HG03575 (cell line): ENCODE data around the gene ALDH18A1.
"Not testable (repeated sequence)": the region's sequence is repeated elsewhere in the genome, so short reads cannot be mapped to it uniquely, and the experiment has no call there.

Source experiments
- ATAC-seq: cut with Tn5 transposase; IDR thresholded peaks from one replicate; pipeline ENCODE4 v1.9.1; 2021; ENCODE audit not compliant: unreplicated experiment, insufficient number of reproducible peaks, low FRiP score; ENCODE audit errors: extremely low read depth

Gene ALDH18A1

DNA sequence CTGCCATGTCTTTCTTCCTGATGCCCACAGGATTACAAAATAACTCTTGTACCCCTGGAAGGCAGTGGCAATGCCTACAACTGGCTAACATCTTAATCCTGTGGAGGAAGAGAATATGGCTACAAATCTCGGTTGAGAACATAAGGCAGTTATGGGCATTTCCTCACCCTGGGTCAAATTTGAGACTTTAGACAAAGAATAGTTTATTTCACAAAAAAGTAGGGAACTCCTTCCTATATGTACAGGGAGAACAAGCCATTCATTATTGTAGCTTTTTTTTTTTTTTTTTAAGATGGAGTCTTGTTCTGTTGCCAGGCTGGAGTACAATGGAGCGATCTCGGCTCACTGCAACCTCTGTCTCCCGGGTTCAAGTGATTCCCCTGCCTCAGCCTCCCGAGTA is 2.6 kb downstream of the ALDH18A1 start:
- ATAC-seq: no peak

DNA sequence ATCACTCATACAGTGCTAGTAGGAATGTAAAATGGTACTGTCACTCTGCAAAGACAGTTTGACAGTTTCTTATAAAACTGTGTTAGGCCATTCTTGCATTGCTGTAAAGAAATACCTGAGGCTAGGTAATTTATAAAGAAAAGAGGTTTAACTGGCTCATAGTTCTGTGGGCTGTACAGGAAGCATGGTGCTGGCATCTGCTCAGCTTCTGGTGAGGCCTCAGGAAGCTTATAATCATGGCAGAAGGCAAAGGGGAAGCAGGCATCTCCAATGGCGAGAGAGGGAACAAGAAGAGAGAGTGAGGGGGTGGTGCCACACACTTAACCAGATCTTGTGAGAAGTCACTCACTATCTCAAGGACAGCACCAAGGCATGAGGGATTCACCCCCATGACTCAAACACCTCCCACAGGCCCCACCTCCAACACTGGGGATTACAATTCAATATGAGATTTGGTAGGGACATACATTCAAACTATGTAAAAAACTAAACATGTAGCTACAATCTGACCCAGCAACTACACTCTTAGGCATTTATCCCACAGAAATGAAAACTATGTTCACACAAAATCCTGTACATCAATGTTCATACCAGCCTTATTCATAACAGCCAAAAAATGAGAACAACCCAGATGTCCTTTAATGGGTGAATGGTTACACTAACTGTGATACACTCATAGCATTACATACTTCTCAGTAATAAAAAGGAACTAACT is 5.0 kb downstream of the ALDH18A1 start:
- no peak for ATAC-seq

DNA sequence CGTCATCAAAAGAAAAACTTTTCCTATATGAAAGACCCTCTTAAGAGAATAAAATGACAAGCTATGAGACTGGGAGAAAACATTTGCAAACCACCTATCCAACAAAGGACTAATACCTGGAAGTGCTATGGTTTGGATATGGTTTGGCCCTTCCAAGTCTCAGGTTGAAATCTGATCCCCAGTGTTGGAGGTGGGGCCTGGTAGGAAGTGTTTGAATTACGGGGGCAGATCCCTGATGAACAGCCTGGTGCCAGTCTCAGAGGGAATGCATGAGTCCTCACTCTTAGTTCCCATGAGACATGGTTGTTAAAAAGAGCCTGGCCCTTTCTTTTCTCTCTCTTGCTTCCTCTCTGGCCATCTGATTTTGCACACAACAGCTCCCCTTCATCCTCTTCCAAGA is 6.3 kb downstream of the ALDH18A1 start:
- ATAC-seq: no peak

DNA sequence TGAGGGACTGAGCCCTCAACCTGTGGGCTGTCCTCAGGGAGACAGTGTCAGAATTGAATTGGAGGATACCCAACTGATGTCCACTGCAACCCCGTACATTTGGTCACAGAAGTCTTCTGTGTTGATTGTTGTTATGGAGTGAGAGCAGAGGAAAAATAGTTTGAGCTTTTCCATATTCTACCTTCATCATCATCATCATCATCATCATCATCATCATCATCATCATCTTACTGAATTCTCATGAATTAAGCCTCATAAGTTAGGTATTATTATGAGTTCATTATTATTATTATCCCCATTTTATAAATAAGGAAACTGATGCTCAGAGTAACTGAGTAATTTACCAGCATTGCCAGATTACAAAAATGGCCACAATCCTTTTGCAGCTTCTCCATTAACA is 8.4 kb downstream of the ALDH18A1 start:
- no peak for ATAC-seq

DNA sequence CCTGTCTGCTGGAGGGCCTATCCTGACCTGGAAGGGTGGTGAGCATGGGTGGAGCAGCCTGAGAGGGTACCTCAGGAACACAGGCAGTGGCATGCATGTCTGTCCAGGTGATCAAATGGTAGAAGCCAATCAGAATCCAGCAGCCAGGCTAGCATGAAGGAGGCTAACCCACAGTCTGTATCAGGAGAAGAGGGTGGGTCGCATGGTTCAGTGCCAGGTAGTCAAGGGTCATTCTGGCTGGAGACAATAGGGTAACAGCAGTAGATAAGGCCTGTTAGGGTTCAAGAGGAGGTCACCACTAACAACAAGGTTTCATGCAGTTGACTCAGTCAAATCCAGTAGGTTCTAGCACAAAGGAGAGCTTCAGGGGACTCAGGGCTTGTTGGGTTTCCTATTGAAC is 10.4 kb downstream of the ALDH18A1 start:
- no peak for ATAC-seq

DNA sequence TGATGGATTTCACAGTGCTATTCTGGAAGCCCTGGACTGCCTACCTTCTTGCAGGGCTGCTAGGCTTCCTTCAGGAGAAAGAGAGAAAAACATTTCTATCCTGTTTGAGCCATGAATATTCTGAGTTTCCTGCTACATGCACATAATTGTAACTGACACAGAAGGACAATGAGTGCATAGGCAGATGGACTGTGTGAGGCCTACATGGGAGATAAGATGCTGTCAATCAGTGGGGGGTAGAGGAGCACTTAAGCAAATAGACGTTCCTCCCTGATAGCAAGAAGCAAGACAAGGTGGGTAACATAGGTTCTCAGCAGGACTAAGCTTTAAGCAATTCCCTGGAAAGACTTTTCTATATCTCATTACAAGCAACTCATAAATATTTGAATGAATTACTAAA is 11.6 kb downstream of the ALDH18A1 start:
- ATAC-seq: no peak

DNA sequence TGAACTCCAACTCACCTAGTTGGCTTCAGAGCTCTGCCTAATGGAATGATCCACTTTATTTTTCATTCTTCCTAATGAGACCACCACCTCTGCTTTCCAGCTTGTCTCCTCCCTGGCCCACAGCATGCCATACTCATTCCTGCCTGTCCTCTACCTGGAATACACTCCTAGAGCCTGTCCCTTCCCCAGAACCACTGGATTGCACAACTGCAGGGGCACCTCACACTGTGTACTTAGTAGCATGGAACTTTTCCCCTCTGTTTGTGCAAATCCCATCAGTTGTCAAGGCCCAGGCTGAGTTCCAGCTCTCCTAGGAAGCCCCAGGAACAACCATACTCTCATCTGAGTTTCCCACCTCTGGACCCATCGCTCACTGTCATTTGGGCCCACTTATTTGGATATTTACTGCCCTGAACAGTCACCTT is 15.6 kb downstream of the ALDH18A1 start:
- no peak for ATAC-seq

DNA sequence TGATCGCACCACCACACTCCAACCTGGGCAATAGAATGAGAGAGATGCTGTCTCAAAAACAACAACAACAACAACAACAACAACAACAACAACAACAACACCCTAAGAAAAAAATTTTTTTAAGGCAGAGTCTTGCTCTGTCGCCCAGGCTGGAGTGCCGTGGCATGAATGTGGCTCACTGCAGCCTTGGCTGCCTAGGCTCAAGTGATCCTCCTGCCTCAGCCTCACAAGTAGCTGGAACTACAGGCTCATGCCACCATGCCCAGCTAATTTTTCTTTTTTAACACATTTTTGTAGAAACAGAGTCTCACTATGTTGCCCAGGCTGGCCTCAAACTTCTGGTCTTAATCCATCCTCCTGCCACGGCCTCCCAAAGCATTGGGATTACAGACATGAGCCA is 18.6 kb downstream of the ALDH18A1 start:
- no peak for ATAC-seq

DNA sequence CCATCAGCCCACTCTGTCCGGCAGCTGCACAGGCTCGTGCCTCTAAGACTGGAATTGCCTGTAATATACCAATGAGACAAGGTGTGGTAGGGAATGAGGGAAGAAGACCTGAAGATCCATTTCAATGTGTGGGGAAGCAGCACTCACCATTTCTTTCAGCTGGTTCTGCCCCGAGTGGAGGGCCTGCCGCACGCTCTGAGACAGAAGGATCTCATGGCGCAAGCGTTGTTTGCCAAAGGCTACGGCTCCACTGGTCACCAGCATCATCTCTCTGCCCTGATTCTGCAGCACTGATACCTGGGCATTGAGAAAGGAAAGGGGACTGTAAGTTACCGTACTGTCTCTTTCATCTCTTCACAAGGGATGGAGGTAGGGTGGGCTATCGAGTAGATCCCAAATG is 19.4 kb downstream of the ALDH18A1 start:
- no peak for ATAC-seq

DNA sequence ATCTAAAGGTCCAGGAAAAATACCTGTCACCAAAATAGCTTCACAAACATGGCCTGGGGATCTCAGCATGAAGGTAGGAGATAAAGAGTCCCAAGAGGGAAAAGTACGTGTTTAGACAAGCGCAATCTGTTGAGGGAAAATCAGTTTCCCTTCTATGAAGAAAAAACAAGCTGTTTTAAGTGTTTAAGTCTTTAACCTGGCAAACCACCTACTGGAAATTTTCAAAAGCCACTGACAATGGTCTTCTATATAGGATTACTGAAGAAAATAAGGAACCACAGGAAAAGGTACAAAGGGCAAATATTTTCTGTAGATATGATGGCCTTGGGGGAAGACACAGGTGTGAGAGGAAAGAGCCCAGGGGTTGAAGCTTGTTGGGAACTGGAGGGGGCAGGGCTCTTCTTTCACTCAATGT is 21.2 kb downstream of the ALDH18A1 start:
- ATAC-seq: no peak

DNA sequence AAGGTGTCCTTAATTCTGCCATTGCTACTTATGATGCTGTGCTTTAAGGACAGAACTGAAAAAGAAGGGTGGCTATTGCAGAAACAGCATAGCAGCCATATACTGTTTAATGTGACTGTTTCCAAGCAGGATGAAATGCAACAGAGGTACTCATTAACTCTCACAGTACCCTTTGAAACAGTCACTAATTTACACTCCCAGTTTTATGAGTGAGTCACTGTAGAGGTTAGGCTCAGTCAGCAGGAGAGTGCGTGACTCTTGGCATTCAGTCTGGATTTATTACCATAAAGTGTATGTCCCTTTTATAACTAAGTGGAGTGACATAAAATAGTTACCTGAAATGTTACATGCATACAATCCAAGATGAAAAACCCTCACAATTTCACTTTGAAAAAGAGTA is 27.7 kb downstream of the ALDH18A1 start:
- ATAC-seq: no peak

DNA sequence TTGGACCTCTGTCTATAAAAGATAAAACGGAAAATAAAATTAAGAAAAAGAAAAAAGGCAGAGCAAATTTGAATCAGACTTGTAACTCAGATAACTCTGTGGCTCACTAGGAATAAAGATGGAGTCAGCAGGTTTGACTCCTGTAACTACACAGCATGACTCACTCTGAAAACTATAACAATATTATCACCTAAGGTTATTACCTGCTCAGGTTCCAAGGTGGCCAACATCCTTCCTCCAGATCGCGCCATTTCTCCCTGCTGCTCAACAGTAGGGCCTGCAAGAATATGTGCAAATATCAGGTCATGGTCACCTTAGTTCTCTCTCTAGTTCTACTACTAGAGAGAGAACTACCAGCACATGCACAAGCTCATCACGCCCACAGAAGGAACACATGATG is 30.0 kb downstream of the ALDH18A1 start:
- no peak for ATAC-seq

DNA sequence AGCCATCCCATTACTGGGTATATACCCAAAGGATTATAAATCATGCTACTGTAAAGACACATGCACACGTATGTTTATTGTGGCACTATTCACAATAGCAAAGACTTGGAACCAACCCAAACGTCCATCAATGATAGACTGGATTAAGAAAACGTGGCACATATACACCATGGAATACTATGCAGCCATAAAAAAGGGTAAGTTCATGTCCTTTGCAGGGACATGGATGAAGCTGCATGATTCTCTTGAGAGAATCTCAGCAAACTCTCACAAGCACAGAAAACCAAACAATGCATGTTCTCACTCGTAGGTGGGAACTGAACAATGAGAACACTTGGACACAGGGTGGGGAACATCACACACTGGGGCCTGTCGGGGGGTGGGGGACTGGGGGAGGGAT is 36.1 kb downstream of the ALDH18A1 start:
- ATAC-seq: not testable (repeated sequence)

DNA sequence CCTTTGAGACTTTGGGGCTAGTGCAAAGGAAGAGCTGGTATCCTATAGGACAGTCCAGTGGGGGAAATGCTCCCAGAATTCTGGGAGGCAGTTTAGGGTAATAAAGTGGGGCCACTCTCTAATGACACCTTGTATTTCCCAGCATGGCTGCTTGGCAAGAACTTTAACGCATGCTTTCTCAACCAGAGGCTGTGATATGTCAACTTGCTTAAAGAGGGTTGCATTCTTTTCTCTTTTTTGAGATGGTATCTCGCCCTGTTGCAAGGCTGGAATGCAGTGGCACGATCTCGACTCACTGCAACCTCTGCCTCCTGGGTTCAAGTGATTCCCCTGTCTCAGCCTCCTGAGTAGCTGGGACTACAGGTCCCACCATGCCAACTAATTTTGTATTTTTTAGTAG is 38.4 kb downstream of the ALDH18A1 start:
- no peak for ATAC-seq

DNA sequence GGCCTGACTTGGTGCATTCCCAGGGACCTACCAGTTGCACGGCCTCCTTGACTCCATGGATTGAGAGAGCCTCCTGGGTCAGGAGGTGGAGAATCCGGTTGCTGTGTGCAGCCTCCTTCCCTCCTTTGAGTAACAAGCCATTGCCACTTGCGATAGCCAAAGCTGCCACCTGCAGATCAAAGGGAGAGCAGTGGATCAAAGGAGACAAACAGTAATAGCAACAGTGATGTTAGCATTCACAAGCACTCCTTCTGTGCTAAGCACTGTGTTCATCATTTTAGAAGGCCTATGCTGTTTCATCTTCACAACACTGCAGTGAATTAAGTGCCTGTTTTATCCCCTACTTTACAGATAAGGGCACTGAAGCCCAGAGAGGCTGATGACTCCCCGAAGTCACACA is 40.1 kb downstream of the ALDH18A1 start:
- no peak for ATAC-seq

DNA sequence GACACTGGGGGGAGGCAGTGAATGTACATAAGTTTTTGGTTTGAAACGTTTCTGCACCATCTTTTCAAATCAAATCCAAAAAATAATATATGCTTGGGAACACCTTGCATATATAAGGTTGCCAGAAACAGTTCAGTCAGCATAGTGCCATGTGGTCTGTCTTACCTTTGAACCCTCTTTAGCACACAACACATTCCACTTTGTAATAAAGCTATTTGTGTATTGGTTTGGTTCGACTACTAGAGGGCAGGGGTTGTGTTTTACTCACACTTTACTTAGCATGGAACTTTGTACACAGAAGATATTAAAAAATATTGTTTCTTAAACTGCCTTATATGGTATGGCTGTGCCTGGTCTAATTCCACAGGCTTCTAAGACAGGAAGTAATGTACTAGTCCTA is 43.2 kb downstream of the ALDH18A1 start:
- ATAC-seq: no peak

DNA sequence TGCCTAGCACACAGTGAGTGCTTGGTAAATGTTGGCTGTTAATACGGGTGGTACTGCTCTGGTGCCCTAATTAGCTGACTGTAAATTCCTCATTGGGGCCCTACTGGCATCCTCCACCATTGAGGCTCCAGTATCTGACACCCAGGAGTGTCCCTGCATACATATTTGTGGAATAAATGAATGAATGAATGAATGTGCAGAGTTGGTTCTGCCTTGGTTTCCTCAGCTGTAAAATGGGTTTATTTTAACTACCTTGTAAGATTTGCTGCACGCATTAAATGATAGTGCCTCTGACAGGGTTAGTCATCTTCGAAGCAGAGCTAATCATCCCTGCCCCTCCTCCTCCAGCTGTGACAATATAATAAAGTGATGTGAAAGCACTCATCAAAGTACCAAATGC is 45.8 kb downstream of the ALDH18A1 start:
- ATAC-seq: no peak

DNA sequence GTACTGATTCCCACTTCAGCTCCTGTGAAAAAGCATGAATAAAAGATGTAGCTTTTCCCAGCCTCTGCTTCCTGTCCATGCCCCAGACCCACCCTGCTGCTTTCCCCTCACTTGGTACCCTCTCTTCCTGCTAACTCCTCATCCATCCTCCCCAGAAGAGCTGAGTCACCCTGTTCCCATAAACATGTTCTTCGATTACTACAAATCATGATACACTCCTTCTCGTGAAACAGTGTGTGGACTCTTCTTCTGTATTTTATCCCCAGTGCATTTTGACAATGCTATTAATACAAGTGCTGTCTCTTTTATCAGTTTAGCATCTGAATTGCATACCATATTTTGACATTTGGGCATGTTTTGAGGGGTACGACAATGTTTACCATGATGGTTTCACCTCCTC is 49.6 kb downstream of the ALDH18A1 start:
- ATAC-seq: no peak

DNA sequence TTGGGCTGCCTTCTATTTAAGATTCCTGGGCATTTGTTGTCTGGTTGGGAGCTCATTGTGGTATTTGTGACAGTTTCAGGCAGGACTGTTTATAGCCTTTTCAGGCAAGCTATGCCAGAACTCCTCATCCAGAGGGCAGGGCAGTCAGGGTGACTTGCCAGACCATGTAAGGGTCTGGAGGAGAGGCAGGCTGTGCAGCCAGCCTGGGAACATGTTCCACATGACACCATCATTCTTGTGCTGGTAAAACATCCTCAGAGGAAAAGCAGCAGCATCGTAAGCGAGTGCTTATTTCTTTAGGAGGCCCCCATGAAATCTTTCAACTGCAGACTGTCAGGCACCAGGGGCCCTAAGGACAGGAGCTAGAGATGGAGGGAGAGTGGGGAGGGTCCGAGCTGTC is 51.3 kb downstream of the ALDH18A1 start:
- no peak for ATAC-seq

DNA sequence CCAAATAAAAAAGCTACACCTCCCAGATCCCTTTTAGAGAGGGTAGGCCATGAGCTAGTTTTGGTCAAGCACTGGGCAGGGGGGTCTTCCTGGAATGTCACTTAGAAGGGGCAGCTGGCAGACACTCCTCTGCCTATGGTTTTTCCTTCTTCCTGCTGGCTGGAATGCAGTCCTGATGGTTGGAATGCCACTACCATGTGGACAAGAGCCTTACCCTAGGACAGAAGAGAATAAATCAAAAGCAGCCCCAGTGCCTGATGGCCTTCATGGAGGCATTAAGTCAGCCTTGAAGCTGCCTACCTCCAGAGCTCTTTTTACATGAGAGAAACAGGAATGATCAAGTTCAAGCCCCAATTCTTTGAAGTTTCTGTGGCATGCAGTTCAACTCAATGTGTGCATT is 51.9 kb downstream of the ALDH18A1 start:
- ATAC-seq: no peak

DNA sequence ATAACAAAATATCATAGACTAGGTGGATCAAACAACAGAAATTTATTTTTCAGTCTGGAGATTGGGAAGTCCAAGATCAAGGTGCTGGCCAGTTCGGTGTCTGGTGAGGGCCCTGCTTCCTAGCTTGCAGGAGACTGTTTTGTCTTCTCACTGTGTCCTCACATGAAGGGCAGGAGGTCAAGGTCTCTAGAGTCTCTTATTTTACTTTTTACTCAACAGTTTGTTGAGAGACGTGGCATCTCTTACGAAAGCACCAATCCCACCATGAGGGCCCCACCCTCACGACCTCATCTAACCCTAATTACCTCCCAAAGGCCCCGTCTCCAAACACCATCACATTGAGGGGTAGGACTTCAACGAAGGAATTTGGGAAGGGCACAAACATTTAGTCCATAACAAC is 54.1 kb downstream of the ALDH18A1 start:
- ATAC-seq: no peak
